ENCODE results near the gene LYPD3.

LYPD3 gene

DNA sequence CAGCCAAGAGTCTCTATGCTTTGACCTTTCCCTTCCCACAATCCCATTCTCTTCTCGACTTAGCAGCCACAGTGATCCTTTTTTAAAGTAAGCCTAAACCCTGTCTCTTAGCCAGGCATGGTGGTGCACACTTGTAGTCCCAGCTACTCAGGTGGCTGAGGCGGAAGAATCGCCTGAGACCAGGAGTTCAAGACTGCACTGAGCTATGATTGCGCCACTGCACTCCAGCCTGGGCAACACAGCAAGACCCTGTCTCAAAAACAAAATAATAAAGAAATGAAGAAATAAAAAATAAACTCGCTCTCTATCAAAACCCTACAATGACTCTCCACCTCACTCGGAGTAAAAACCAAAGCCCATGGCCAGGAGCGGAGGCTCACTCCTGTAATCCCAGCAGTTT lies 36.0 kb downstream of the LYPD3 start:
- DNase-seq, result no peak

DNA sequence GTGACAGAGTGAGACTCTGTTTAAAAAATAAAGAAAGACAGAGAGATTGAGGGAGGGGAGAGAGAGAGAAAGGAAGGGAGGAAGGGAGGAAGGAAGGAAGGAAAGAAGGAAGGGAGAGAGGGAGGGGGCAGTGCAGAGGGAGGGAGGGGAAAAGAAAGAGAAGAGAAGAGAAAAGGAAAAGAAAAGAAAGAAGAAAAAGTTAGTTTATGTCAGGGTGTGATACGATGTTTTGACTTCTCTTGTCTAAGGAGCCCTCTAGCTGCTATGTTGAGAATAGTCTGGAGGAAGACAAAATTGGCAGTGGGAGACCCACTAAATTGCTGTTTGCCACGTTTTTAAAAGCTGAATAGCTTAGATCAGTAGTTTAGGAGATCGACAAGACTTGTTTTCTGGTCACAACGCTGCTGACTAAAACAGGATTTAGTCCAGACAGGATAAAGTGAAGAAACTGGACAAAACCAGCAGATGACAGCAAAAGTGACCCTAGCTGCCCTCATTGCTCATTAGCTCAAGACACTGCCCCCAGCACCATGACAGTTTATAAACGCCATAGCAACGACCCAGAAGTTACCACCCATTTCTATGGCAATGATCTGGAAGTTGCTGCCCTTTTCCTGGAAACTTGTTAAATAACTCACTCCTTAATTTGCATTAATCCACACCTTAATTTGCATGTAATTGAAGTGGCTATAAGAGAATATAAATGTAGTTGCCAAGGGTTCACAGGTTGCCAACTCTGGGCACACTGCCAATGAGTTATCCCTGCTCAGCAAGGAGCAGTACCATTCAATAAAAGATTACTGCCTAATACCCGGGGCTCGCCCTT lies 39.6 kb downstream of the LYPD3 start:
- DNase-seq, result peak; percentile 71

DNA sequence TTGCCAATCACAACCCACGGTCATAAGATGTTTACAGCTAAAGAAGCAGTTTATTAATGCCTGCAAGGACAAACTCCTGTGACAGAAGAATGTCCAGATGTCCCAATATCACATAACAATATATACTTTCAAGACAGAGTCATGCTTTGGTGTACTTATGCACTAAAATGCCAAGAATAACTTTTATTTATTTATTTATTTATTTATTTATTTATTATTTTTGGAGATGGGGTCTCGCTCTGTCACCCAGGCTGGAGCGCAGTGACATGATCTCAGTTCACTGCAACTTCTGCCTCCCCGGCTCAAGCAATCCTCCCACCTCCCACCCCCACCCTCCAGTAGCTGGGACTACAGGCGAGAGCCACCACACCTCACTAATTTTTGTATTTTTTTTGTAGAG lies 41.6 kb downstream of the LYPD3 start:
- no peak for DNase-seq

DNA sequence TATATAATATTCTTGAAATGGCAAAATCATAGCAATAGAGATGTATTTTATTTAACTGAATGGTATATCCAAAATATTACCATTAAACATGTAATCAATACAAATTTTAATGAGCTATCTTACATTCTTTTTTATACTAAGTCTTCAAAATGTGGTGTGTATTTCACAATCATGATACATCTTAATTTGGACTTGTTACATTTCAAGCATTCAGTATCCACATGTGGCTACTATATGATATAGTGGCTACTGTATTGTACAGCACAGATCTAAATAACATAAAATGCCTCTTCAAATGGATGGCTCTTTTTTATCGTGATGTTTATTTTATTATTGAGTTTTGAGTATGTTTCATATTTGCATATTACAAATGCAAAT lies 42.7 kb downstream of the LYPD3 start:
- no peak for DNase-seq

DNA sequence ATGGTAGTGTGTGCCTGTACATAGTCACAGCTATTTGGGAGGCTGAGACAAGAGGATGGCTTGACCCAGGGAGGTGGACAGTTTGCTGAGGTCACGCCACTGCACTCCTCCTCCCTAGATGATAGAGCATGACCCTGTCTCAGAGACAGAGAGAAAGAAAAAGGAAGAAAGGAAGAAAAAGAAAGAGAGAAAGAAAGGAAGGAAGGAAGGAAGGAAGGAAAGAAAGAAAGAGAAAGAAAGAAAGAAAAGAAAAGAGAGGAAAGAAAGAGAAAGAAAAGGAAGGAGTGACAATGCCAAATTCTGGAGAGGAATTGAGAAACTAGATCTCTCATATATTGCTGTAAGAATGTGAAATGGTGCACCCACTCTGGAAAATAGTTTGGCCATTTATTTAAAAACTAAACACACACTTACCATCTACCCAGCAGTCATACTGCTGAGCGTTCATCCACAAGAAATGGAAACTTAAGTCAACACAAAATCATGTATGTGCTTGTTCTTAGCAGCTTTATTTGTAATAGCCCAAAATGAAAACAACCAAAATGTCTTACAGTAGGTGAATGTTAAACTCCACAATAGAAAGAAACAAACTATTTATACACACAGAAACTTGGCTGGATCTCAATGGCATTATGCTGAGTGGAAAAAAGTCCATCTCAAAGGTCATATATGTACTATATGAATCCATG lies 43.3 kb downstream of the LYPD3 start:
- DNase-seq, result no peak

DNA sequence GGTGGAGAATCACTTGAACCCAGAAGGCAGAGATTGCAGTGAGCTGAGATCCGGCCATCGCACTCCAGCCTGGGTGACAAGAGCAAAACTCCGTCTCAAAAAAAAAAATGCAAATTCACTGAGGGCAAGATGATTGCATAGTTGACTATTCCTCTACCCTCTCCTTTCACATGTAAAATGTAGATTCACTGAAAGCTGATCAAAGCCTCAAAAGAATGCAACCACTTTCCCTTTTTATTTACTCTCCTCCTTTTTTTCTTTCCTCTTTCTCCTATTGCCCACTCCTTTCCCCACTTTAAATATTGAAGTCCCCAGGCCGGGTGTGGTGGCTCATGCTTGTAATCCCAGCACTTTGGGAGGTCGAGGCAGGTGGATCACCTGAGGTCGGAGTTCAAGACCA lies 44.5 kb downstream of the LYPD3 start:
- no peak for DNase-seq

DNA sequence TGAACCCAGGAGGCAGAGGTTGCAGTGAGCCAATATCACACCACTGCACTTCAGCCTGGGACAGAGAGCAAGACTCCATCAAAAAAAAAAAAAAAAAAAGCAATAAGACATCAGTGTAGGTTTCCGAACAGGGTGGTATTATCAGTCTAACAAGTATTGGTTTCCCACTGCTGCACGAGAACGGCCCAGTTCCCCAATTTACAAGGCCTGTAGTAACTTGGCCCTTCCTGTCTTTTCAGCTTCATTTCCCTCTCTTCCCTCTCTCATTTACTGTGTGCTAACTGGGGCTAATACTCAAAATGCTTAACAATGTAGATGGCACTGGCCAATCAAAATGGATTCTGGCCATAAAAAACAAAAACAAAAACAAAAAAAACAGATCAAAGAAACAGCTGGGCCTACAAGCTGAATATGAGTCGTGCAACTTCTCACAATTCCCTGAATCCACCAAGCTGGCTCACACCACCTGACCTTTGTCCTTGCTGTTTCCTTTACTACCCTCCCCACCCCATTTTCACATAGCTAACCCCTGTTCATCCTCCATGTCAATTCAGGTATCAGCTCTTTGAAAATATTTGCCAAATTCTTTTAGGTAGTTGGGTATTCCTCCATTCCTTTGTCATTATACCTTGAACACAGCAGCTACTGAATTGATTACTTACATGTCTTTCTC lies 48.3 kb downstream of the LYPD3 start:
- no peak for DNase-seq

DNA sequence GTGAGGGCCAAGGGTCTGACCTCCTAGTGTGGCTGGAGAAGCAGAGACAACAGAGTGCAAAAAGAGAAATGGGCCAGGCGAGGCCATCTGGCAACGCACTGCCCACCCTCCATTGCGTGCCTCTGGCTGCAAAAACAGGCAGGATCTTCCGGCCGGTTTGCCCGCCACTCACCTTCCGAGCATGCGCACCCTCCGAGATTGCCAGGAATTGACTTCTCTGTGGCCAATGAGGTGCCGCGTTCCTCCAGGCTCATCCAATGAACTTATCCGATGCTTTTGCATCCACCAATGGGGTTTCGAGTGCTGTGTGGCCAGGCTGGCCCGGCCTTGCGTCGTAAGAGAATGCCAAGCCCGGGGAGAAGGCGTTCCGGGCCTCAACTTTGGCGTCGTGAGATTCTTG lies 50.9 kb downstream of the LYPD3 start, which contains the start of gene TEX101:
Gene TEX101 (plus strand): TSS at position 337 of the 400 bp plus-strand sequence. CDS start 1,030 bp downstream, outside the sequence.
- DNase-seq, result no peak

DNA sequence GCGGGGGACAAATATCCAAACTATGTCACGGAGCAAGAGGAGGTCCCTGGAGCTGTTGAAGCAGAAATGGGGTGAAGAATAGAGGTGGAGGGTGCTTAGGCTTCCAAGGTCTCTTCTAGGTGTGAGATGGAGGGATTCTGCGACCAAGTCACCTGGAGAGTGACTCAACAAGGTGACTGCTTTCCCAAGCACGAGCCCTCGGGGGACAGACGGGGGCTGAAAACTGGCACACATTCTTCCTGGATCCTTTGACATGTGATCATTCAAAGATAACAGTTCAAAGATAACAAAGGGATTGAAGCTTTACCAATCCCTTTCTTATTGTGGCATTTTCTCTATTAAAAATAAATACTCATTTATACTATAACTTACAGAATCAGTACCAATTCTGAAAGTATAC lies 53.0 kb downstream of the LYPD3 start:
- DNase-seq, result no peak
